DMS153 (cell line): ENCODE results near the gene MED12L.
"Not testable (repeated sequence)": the region's sequence is repeated elsewhere in the genome, so short reads cannot be mapped to it uniquely, and the experiment has no call there.

Experiments used
- DNase-seq: peaks from one replicate; lab custom pipeline; 2025; lab: John Stamatoyannopoulos, UW

MED12L gene

GRCh38 chr3:151377768-151378385 lies 292.4 kb downstream of the MED12L start:
- DNase-seq = no peak

DNA sequence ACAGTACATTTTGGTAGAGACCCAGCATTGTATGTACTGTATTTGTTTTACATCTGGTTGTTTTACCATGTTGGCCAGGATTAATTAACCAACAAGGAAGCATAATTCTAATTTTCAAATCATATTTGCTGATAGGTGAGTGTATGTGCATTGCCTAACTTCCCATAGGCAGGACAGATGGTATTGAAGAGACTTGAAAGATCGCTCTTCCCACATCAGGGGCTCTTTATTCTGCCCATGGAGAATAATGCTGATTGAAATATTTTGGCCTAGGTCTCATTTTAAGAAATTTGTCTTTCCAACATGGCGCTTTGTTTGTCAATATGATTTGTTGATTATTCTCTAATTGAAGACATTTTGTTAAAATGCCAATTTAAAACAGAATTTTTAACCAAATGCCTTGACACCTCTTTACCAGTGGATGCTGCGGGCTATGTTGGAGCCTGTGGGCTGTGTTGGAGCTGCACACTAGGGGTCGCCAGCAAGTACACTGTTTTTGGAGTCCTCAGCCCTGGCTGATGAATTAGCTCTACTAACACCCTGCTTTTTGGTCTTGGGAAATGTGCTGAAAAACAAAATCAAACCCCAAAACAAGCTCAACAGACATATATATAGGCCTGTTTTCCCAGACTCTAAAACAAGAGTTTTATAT lies 293.7 kb downstream of the MED12L start:
- no peak for DNase-seq

- no peak for DNase-seq
Measured at GRCh38 chr3:151382671-151383070, 297.2 kb downstream of the MED12L start.

- DNase-seq = no peak
Measured at GRCh38 chr3:151383111-151383510, 297.6 kb downstream of the MED12L start.

DNA sequence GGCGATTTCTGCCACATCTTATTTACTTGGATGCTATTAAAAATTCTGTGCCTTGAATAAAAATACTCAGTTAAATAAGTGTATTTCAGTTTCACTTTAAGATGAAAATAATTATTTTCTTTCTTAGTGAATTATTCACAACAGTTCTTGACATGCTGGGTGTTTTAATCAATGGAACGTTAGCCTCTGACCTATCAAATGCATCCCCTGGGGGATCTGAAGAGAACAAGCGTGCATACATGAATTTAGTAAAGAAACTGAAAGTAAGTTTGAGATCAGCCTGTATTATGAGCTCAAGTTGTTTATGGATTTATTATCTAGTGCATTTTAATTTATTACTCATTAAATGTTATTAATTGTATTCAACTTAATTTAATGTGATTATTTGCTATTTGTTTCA lies 298.5 kb downstream of the MED12L start:
- DNase-seq = no peak

DNA sequence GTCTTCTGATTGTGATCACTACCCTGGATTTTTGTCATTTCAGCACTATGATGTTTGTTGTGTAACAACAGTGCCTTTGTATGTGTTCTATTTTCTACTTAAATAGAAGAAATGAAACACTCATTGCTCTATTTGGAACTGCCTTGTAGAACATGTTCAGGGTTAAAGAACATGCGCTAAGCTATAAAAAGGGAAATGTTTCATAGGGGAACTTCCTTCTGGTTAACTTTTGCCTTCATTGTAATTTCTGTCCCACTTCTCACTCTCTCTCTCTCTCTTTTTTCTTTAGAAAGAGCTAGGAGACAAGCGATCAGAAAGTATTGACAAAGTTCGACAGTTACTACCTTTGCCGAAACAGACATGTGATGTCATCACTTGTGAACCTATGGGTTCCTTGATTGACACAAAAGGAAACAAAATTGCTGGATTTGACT lies 299.3 kb downstream of the MED12L start, which contains the start of gene P2RY12:
Gene P2RY12 (minus strand): TSS at position 13 of the 434 bp plus-strand sequence. CDS start 45,908 bp downstream, outside the sequence.
- no peak for DNase-seq

DNA sequence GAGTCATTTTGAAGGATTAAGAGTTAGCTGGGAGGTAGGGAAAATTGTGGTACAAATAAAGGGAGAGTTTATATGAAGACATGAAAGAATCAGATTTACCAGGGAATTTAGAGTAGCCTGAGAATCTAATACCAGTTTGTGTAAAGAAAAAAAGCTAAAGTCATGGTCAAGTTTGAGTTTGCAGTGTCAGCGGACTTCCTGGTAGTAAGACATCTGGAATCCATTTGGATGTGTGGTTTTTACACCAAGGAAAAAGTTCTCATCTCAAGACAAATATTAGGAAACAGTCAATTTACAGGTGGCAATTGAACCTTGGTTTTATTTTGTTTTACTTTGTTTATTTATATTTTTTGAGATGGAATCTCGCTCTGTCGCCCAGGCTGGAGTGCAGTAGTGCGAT lies 300.6 kb downstream of the MED12L start:
- no peak for DNase-seq

GRCh38 chr3:151387432-151387831 lies 302.0 kb downstream of the MED12L start:
- no peak for DNase-seq

GRCh38 chr3:151387842-151388241 lies 302.4 kb downstream of the MED12L start:
- no peak for DNase-seq

GRCh38 chr3:151391720-151392119 lies 306.3 kb downstream of the MED12L start:
- DNase-seq = no peak

GRCh38 chr3:151392191-151392590 lies 306.7 kb downstream of the MED12L start:
- not testable (repeated sequence) for DNase-seq

- no peak for DNase-seq
Measured at GRCh38 chr3:151393146-151393830, 307.8 kb downstream of the MED12L start.

DNA sequence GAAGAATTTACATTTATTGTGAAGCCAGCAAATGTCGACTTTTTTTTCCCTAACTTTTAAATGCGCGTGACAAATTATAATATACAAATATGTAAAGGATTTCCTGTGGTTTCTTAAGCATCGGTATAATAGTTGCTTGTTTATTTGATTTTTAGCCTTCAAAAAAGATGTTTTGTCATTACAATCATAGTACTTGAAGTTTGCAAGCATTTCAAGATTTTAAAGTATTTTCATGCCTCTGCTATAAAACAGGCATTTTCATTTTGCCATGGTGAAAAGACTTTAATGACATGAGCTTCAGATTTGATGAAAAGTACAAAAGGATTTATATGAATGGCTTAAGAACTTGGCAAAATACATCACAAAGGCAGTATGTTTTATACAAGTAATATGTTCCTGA lies 308.5 kb downstream of the MED12L start:
- DNase-seq = no peak

DNA sequence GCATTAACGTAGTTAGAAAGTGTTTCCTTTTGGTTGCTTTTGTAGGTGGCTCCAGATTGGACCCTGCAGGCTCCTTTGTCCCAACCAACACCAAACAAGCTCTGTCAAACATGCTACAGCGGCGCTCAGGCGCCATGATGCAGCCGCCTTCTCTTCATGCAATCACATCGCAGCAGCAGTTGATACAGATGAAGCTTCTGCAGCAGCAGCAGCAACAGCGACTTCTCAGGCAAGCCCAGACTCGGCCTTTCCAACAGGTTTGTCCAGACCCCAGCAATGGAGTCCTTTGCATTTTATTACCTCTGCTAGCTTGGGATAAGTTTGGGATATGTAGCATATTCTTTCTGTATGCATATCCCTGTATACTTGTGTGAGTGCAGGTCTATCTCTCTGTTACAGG lies 309.1 kb downstream of the MED12L start:
- no peak for DNase-seq

GRCh38 chr3:151395806-151396205 lies 310.3 kb downstream of the MED12L start:
- no peak for DNase-seq

DNA sequence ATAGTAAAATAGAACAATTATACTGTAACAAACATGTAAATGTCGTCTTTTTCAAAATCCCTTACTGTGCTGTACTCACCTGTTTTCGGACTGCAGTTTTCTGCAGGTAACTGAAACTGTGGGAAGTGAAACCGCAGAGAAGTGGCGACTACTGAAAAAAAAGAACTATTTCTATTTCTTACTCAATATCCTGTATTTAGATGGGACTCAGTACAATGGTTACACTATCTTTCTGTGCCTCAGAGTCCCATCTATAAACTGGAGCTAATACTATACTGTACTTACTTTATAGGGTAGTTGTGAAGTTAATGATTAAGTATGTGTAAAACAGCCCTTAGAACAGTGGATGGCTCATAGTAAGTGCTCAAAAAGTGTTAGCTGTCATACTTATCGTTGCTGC lies 313.4 kb downstream of the MED12L start:
- DNase-seq = no peak

DNA sequence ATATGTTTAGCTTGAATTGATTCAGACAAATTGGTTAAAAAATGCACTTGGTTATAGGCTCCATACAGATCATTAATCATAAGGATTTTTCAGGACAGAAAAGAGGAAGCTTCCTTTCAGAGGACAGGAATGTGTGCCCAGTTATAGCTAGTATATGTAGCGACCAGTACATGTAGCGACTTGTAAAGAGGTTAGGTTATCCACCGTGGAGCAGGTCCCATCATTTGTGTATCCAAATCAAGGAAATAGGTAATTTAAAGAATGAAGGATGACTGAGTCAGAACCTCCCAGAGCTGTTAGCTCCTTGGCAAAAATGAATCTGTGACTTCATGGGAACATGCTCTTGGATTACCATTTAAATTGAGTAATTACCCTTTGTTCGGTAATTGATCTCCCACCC lies 314.9 kb downstream of the MED12L start:
- DNase-seq = no peak

GRCh38 chr3:151402349-151402748 lies 316.9 kb downstream of the MED12L start:
- no peak for DNase-seq

- DNase-seq = no peak
Measured at GRCh38 chr3:151403246-151403645, 317.8 kb downstream of the MED12L start.

GRCh38 chr3:151404316-151404715 lies 318.9 kb downstream of the MED12L start:
- DNase-seq = no peak

DNA sequence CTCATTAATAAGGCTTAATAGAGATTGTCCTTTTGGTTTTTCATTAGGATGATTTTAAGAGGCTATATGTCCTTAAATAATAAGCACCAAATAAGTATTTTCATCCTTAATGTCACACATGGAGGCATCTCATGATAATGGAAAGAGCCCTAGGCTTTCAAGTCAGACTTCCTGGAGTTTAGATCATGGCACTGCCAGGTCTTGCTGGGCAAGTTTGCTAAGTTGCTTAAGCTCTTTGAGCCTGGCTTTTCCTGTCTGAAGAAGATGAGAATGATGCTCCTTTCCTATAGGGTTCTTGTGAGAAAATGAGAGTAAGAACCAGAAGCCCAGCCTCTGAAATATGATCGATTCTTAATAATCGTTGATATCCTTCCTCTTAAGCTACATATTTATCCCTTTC lies 322.5 kb downstream of the MED12L start:
- no peak for DNase-seq

DNA sequence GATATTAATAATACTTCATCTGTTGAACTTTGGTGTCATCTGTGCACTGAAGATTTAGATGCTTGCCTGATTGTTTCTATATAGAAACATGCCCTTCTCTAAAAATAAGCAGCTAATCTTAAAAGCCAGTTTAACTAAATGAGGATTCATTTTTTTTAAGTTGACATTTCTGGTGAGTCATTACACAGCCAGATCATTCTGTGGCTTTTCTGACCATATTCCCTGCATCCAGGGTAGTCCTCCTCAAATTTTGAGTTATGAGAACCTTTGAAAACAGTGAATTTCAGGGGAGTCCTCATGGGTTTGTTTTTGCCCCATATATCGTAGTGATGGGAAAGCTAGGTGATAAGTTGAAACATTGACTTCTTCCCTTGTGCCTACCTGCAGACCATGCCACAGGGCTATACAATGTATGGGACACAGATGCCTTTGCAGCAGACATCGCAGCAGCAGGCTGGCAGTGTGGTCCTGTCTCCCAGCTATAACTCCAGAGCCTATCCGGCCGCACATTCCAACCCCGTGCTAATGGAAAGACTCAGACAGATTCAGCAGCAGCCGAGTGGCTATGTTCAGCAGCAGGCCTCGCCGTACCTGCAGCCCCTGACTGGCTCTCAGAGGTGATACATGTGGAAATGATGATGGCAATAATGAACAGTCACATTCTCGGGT lies 325.6 kb downstream of the MED12L start:
- no peak for DNase-seq

GRCh38 chr3:151412989-151413388 lies 327.5 kb downstream of the MED12L start:
- DNase-seq = no peak
